Stimulated activated CD8-positive, alpha-beta memory T cell treated with anti-CD3 and anti-CD28 coated beads, Interleukin-4, amount 100 ng/mL, for 1 hour (primary cell): ENCODE data around the gene YTHDF1.

Experiments used
- DNase-seq, 2 donors: peaks; one replicate each; pipeline ENCODE4 v3.0.0-alpha.2; 2020; ENCODE audit warnings: low read depth in 2 of 2, low spot score in 1 of 2

YTHDF1 gene

GRCh38 chr20:63248835-63249591 lies 33.1 kb upstream of the YTHDF1 start:
- no peak for DNase-seq

DNA sequence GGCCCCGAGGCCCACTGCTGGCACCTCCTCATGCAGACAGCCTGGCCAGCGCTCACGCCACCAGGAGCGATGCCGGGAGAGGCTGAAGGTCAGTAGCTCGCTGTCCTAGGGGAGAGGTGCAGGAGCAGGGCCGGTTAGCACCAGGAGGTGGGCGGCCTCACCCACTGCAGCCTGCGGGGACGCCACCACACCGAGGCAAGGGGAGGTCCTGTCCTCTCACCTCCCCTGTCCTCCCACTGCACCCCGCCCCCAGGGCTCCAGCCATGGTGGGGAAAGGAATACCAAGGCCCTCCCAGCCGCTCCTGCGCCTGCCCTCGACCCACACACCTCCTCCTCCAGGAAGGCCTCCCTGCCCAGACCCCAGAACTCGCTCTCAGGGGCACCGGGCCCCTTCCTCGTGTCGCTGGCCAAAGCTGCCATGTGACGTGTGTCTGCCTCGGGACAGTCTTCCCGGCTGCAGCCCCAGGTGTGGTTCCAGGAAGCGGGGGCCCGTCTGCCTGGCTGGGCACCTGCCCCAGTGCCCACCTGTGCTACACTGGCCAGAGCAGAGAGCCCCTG lies 31.8 kb upstream of the YTHDF1 start:
- DNase-seq = no peak

- DNase-seq = no peak
These were observed 30.8 kb upstream of the YTHDF1 start for GRCh38 chr20:63246490-63247288.

GRCh38 chr20:63244468-63244867 lies 28.5 kb upstream of the YTHDF1 start:
- DNase-seq = no peak

GRCh38 chr20:63243604-63244247 lies 27.8 kb upstream of the YTHDF1 start:
- no peak for DNase-seq

DNA sequence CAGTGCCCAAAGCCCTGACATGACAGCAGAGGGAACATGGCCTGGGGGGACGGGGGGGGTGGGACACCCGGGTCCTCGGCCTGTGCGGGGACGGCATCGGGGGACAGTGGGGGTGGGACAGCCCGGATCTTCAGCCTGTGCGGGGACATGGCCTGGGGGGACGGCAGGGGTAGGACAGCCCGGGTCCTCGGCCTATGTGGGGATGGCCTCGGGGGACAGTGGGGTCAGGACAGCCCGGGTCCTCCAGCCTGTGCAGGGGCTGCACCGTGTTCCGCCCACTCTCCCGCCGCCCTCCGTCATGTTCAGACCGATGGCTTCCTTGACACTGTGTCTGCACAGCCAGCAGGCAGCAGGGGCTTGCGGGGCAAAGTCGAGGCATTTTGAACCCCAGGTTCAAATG lies 26.8 kb upstream of the YTHDF1 start:
- DNase-seq = no peak

GRCh38 chr20:63241272-63241671 lies 25.3 kb upstream of the YTHDF1 start:
- no peak for DNase-seq

GRCh38 chr20:63240004-63240403 lies 24.1 kb upstream of the YTHDF1 start:
- DNase-seq = no peak

DNA sequence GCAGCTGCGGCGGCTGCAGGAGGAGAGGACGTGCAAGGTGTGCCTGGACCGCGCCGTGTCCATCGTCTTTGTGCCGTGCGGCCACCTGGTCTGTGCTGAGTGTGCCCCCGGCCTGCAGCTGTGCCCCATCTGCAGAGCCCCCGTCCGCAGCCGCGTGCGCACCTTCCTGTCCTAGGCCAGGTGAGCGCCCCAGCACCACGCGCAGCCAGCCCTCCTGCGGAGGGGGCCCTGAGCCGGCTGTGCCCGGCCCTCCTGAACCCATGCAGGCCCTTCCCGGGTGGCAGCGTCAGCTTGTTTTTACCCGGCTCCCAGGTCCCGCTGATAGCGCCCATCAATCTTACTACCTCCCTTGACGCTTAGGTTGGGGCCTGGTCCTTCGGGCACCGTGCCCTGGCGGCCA lies 23.5 kb upstream of the YTHDF1 start:
- no peak for DNase-seq

DNA sequence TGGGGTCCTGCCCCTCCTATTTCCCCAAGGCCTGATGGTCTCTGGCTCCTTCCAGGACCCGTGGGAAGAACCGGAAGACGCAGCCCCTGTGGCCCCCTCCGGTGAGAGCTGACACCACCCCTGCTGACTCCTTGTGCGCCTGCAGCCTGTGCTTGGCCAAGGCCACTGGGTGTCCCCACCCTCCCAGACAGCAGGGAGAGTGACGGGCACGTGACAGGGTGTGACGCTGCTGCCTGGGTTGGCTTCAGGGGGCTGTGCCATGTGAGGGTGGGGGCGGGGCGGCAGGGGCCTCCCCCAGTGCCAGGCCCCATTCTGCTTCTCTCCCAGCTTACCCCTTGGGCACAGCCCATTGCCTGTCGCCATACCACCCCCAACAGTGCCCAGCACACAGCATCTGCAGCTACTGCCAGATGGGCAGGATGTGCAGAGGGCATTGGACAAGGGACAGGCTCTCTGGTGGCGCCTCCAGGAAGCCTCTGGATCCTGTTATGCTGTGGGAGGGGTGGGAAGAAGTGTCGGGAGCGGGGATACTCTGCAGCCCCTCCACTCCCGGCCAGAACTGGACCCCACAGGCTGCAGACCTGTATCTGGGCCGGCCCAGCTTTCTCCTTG lies 22.7 kb upstream of the YTHDF1 start:
- DNase-seq = no peak

- no peak for DNase-seq
These were observed 22.1 kb upstream of the YTHDF1 start for GRCh38 chr20:63238031-63238430.

DNA sequence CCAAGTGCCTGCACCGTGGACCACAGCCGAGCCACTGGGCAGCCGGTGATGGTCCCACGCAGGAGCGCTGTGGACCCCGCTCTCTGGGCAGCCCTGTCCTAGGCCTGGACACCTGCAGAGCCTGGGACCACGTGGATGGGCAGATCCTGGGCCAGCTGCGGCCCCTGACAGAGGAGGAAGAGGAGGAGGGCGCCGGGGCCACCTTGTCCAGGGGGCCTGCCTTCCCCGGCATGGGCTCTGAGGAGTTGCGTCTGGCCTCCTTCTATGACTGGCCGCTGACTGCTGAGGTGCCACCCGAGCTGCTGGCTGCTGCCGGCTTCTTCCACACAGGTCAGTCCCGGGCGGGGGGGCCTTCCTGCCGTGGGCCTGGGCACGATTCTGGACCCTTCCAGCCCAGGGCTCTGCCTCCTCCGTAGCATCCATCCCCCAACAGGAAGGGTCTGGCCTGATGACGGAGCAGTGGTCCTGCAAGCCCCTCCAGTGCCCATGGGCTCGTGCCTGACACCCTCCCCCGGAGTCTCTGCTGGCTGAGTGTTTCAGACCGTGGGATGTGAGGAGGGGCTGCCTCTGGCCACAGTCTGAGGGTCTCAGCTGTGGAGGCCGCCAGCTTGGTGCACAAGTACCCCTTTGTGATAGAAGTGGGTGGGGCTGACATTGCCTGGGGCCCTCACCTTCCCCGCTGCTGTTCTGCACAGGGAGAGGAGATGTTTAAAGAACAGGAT lies 20.3 kb upstream of the YTHDF1 start:
- no peak for DNase-seq

GRCh38 chr20:63235399-63235983 lies 19.6 kb upstream of the YTHDF1 start, which contains the start of gene BIRC7:
Gene BIRC7, plus strand, starts transcription at chr20:63235905. Its CDS starts 192 bp downstream, at chr20:63236097.
- no peak for DNase-seq

DNA sequence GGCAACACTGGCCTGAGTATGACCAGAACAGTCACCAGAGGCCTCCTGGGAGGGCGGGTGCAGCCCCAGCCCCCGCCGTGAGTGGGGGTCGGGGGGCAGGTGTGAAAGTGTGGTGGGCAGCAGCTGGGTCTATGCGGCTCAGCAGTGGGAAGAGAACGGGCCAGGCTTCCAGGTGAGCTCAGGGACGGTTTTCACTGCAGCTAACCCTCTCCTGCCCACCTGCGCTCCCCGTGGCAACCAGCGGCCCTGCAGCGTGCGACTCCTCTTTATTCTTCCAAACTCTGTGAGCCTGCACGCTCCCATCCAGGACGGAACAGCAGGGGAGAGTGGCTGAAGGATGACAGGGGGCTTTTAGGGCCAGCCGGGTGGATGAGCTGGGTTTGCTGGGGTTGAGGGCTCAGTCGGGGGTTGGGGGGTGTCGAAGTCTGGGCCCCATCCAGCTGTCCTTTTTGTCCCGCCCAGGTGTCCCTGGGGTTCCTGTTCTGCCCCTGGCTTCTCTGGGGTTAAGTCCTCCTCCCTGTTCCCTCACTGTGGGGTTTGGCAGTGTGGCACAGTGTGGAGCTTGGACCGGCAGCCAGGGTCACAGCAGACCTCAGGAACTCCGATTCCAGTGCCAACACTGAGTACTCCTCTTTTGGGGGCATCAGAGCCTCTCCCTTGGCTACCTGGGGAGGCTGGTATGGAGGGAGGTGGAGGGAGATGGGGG lies 18.9 kb upstream of the YTHDF1 start:
- no peak for DNase-seq

- no peak for DNase-seq
These were observed 18.0 kb upstream of the YTHDF1 start for GRCh38 chr20:63233924-63234323.

GRCh38 chr20:63233061-63233344 lies 17.1 kb upstream of the YTHDF1 start:
- no peak for DNase-seq

DNA sequence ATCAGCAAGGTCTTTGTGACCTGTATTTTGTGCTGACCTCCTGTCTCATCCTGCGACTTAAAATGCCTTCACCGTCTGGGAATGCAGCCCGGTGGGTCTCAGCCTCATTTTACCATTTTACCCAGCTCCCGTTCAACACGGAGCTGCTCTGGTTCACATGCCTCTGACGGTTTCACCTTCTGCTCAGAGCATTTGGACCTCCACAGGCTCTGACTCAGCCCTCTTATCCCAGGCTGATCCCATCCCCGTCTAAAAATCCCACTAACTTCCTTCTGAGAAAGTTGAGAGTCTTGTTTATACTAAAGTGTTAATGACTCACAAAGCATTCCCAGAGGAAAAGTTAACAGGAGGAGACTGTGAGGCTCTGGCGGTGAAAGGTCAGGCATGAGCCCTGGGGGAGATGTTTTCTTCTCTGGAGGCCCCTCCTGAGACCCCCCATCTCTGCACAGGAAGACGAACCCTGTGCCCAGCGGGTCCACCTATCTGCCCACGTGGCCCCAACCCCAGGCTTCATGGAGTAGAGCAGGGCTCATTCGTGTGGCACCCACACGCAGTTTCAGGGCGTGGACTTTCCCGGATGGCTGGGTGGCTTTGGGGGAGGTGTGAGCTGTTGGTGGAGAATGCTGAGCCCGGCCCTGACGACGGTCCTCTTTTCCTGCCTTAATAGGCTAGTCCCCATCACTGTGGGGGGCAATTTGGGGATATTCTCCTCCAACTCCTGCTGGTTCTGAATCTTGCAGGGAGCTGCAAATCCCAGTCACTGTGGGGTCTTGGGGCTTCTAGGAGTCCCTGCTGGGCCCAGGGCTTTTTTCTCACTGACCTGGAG lies 16.5 kb upstream of the YTHDF1 start:
- no peak for DNase-seq

GRCh38 chr20:63230800-63231268 lies 14.9 kb upstream of the YTHDF1 start:
- no peak for DNase-seq

DNA sequence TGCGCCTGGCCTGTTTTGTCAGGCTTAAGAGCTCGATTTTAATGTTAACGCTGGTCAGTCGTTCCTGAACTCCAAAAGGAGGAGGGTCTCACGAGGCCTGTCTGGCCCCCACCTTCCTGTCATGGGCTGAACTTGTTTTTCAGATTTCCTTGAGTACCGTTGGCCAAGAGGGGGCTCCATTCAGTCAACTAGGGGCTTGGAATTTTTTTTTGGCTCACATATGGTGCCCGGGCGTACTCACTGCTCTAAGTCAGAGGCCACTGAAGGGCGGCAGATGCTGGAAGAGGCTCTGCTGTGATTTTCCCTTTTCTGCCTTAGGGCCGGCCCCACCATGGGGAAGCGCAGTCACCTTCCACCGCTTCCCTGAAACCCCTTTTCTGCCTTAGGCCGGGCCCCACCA lies 12.9 kb upstream of the YTHDF1 start:
- no peak for DNase-seq
